ENCODE data around the gene TMEM53. TPM values are rescaled to one million over a fixed set of nuclear protein-coding genes. Genes with fewer than 3 reads are reported as not detected.

The TMEM53 gene
- total and polyA plus RNA-seq, 2 of the 8 experiments (the other 6 are each of a cell fraction or from before 2014, with no cell fraction given): 6.7 to 27.9 TPM

- TF ChIP-seq, protein P1, sequence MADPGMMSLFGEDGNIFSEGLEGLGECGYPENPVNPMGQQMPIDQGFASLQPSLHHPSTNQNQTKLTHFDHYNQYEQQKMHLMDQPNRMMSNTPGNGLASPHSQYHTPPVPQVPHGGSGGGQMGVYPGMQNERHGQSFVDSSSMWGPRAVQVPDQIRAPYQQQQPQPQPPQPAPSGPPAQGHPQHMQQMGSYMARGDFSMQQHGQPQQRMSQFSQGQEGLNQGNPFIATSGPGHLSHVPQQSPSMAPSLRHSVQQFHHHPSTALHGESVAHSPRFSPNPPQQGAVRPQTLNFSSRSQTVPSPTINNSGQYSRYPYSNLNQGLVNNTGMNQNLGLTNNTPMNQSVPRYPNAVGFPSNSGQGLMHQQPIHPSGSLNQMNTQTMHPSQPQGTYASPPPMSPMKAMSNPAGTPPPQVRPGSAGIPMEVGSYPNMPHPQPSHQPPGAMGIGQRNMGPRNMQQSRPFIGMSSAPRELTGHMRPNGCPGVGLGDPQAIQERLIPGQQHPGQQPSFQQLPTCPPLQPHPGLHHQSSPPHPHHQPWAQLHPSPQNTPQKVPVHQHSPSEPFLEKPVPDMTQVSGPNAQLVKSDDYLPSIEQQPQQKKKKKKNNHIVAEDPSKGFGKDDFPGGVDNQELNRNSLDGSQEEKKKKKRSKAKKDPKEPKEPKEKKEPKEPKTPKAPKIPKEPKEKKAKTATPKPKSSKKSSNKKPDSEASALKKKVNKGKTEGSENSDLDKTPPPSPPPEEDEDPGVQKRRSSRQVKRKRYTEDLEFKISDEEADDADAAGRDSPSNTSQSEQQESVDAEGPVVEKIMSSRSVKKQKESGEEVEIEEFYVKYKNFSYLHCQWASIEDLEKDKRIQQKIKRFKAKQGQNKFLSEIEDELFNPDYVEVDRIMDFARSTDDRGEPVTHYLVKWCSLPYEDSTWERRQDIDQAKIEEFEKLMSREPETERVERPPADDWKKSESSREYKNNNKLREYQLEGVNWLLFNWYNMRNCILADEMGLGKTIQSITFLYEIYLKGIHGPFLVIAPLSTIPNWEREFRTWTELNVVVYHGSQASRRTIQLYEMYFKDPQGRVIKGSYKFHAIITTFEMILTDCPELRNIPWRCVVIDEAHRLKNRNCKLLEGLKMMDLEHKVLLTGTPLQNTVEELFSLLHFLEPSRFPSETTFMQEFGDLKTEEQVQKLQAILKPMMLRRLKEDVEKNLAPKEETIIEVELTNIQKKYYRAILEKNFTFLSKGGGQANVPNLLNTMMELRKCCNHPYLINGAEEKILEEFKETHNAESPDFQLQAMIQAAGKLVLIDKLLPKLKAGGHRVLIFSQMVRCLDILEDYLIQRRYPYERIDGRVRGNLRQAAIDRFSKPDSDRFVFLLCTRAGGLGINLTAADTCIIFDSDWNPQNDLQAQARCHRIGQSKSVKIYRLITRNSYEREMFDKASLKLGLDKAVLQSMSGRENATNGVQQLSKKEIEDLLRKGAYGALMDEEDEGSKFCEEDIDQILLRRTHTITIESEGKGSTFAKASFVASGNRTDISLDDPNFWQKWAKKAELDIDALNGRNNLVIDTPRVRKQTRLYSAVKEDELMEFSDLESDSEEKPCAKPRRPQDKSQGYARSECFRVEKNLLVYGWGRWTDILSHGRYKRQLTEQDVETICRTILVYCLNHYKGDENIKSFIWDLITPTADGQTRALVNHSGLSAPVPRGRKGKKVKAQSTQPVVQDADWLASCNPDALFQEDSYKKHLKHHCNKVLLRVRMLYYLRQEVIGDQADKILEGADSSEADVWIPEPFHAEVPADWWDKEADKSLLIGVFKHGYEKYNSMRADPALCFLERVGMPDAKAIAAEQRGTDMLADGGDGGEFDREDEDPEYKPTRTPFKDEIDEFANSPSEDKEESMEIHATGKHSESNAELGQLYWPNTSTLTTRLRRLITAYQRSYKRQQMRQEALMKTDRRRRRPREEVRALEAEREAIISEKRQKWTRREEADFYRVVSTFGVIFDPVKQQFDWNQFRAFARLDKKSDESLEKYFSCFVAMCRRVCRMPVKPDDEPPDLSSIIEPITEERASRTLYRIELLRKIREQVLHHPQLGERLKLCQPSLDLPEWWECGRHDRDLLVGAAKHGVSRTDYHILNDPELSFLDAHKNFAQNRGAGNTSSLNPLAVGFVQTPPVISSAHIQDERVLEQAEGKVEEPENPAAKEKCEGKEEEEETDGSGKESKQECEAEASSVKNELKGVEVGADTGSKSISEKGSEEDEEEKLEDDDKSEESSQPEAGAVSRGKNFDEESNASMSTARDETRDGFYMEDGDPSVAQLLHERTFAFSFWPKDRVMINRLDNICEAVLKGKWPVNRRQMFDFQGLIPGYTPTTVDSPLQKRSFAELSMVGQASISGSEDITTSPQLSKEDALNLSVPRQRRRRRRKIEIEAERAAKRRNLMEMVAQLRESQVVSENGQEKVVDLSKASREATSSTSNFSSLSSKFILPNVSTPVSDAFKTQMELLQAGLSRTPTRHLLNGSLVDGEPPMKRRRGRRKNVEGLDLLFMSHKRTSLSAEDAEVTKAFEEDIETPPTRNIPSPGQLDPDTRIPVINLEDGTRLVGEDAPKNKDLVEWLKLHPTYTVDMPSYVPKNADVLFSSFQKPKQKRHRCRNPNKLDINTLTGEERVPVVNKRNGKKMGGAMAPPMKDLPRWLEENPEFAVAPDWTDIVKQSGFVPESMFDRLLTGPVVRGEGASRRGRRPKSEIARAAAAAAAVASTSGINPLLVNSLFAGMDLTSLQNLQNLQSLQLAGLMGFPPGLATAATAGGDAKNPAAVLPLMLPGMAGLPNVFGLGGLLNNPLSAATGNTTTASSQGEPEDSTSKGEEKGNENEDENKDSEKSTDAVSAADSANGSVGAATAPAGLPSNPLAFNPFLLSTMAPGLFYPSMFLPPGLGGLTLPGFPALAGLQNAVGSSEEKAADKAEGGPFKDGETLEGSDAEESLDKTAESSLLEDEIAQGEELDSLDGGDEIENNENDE (IDR thresholded peaks at IDR 0.05; ENCODE audit: insufficient replicate concordance, low read length): no peak
- TF ChIP-seq, protein P2, sequence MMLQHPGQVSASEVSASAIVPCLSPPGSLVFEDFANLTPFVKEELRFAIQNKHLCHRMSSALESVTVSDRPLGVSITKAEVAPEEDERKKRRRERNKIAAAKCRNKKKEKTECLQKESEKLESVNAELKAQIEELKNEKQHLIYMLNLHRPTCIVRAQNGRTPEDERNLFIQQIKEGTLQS (IDR thresholded peaks at IDR 0.05; ENCODE audit: insufficient read depth, low read depth, low read length): no peak
- no peak for TF ChIP-seq NRF1 (IDR thresholded peaks at IDR 0.05; ENCODE audit: low read depth, low read length)
- TF ChIP-seq JUND (IDR thresholded peaks at IDR 0.05; ENCODE audit: low read length): no peak
- TF ChIP-seq POLR2A (IDR thresholded peaks at IDR 0.05; ENCODE audit: control extremely low read depth in 1 of 2, low read depth in 2 of 2, low read length in 2 of 2): no peak
- TF ChIP-seq E2F6 (IDR thresholded peaks at IDR 0.05): no peak
- TF ChIP-seq EP300 (IDR thresholded peaks at IDR 0.05; ENCODE audit: borderline replicate concordance in 1 of 2, low read depth in 2 of 2, low read length in 2 of 2): no peak
- TF ChIP-seq SP4 (IDR thresholded peaks at IDR 0.05; ENCODE audit: low read length): no peak
These were observed 20.7 kb upstream of the TMEM53 start (continued) for GRCh38 chr1:44694863-44695478.

Data from H1 (cell line).